Effector CD4-positive, alpha-beta T cell (primary cell): ENCODE measurements around the gene C11orf87.

Experiments used
- DNase-seq: peaks from one replicate; pipeline ENCODE4 v3.0.0-alpha.2; 2020

C11orf87 gene

GRCh38 chr11:109454857-109455256, 32.9 kb downstream of the C11orf87 start:
- no peak for DNase-seq
